Motor neuron (in vitro differentiated cells): Measurements from ENCODE around the gene HOXB6. TPM values are rescaled to one million over a fixed set of nuclear protein-coding genes. Genes with fewer than 3 reads are reported as not detected.
A peak's percentile ranks its signal among the peaks of the same experiment; 100 is the strongest.

ENCODE experiments used
- ATAC-seq, 8 experiments: fragments of 200-7000 bp; cut with Tn5 transposase; replicated peaks in 6 of 8; 2 replicates each; pipeline ENCODE4 v1.8.0; 2021; ENCODE audit warnings: mild to moderate bottlenecking in 8 of 8, moderate library complexity in 8 of 8
- H3K27ac ChIP-seq, 2 donors: fragments of 250-450 bp; sonication (Bioruptor Pico); 2 replicates each; pipeline ENCODE4 v1.9.0; 2021; ENCODE audit warnings: antibody characterized with exemption in 2 of 2, mild to moderate bottlenecking in 2 of 2, moderate library complexity in 1 of 2
- H3K4me1 ChIP-seq, 2 donors: fragments of 250-450 bp; sonication (Bioruptor Pico); replicated peaks in 1 of 2; 2 replicates each; pipeline ENCODE4 v1.6.1; 2021; ENCODE audit warnings: antibody characterized with exemption in 2 of 2, mild to moderate bottlenecking in 2 of 2, moderate library complexity in 1 of 2
- H3K4me3 ChIP-seq, 5 donors: fragments of 250-450 bp; sonication (Bioruptor Pico); 2 replicates each; pipeline ENCODE4 v1.9.0; 2021; ENCODE audit warnings: antibody characterized with exemption in 5 of 5, mild to moderate bottlenecking in 5 of 5, moderate library complexity in 4 of 5
- WGBS, 10 experiments: fragments of 450-650 bp; shearing (Covaris generic); methylation state at CpG; one replicate each; pipeline ENCODE4 v1.0.0; 2022; 5-methylcytosine and 5-hydroxymethylcytosine counted together
- in situ Hi-C, 9 experiments: fragments of 400-800 bp; cut with MboI; loops; one replicate each; pipeline ENCODE4 v1.15.0; 2021; ENCODE audit warnings: low sequenced_read_pairs in 9 of 9, low pct_unique_long_range_greater_than_20kb in 2 of 9; ENCODE audit not compliant: unreplicated experiment in 9 of 9
- total RNA-seq, 8 experiments: library from RNA; unstranded; fragments of 300-600 nt; gene quantifications; 2 replicates each; pipeline versions ENCODE4 v1.2.3 to v1.2.4, GENCODE V29; 2022

Gene HOXB6
- total RNA-seq, 8 experiments from 2014 or later, result 7.1 to 75.2 (median 35.3) TPM

- Histone ChIP-seq H3K27ac (peak overlapping the region; percentile 94 to 97), H3K4me3 (peak overlapping the region; percentile 67 to 91 (median 83)), H3K4me1 (peaks cover 11 to 38% of the 10 kb centered on the region in 2 donors)
- in situ Hi-C loops, result no loop called here
- WGBS, 10 experiments, result 0 to 87% (median 5%) methylated on average over 1 to 7 of the region's 7 CpGs
- peak in 3 of 8 experiments; percentile 1 to 11 (median 5) for ATAC-seq
Measured at GRCh38 chr17:48575066-48575582, 29.7 kb downstream of the HOXB6 start.

GRCh38 chr17:48574505-48575065 lies 30.2 kb downstream of the HOXB6 start:
- Histone ChIP-seq H3K4me1 (peaks cover 11 to 40% of the 10 kb centered on the region in 2 donors), H3K4me3 (peak overlapping the region; percentile 67 to 91 (median 83)), H3K27ac (peak overlapping the region; percentile 94 to 97)
- in situ Hi-C loops, result no loop called here
- WGBS, 10 experiments, result 0 to 100% (median 6%) methylated on average over 1 to 6 of the region's 8 CpGs
- ATAC-seq, result no peak

GRCh38 chr17:48571826-48572417 lies 32.9 kb downstream of the HOXB6 start:
- peak overlapping the region; percentile 94 to 97 for H3K27ac ChIP-seq
- ATAC-seq, result no peak
- peak overlapping the region; percentile 67 to 91 (median 83) for H3K4me3 ChIP-seq
- 0 to 60% methylated on average over 1 of the region's 1 CpG; no CpG with 5 or more reads in 8 of the 10 experiments for WGBS, 10 experiments
- H3K4me1 ChIP-seq, result peaks cover 23 to 51% of the 10 kb centered on the region in 2 donors
- in situ Hi-C loops, result no loop called here

- Histone ChIP-seq H3K27ac (peak overlapping the region; percentile 94 to 97), H3K4me1 (peaks cover 30 to 56% of the 10 kb centered on the region in 2 donors), H3K4me3 (peak overlapping the region; percentile 67 to 91 (median 83))
- WGBS, 10 experiments, result 0 to 92% (median 0%) methylated on average over 1 to 21 of the region's 26 CpGs
- ATAC-seq, result no peak
- in situ Hi-C loops, result no loop called here
Measured at GRCh38 chr17:48571024-48571818, 33.6 kb downstream of the HOXB6 start.

DNA sequence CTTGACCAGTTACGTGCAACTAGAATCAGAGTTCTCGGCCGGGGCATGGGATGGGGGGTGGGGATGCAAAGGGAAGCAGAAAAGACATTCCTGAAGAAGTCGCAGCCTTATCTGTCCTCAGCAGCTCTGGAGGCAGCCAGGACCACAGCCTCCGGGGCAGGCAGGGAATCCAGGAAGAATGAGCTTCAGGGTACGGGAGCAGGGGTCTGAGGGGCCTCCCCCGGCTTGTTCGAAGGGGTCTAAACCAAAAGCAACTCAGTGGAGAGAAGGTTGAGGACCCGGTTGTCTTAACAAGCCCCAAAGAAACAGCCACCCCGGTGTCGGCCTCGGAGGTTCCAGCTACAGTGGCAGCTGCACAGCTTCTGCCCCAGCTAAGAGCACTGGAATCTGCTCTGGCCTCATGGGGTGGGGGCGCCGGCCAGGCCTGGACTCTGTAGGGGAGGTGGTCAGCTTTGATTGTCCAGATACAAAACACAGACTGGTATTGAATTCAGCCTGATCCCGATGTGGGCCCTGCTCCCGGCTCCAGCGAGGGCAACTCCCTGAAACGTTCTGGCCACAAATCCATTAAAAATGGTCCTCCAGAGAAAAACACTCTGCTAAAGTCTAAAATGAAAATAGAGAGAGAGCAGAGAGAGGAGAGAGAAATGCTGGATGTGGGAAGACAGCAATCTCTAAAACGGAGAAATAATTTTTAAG lies 34.3 kb downstream of the HOXB6 start:
- Histone ChIP-seq H3K4me1 (peaks cover 32 to 56% of the 10 kb centered on the region in 2 donors), H3K27ac (peak overlapping the region; percentile 94 to 97), H3K4me3 (peak overlapping the region; percentile 67 to 91 (median 83))
- in situ Hi-C loops, result no loop called here
- 0 to 90% (median 5%) methylated on average over 1 to 10 of the region's 19 CpGs for WGBS, 10 experiments
- no peak for ATAC-seq

GRCh38 chr17:48569674-48570324 lies 35.0 kb downstream of the HOXB6 start:
- peak overlapping the region; percentile 94 to 97 for H3K27ac ChIP-seq
- WGBS, 10 experiments, result 0 to 98% (median 0%) methylated on average over 1 to 6 of the region's 6 CpGs; no CpG with 5 or more reads in 1 of the 10 experiments
- H3K4me1 ChIP-seq, result peaks cover 33 to 56% of the 10 kb centered on the region in 2 donors
- ATAC-seq, result no peak
- H3K4me3 ChIP-seq, result peak overlapping the region; percentile 67 to 91 (median 83)
- in situ Hi-C loops, result no loop called here

DNA sequence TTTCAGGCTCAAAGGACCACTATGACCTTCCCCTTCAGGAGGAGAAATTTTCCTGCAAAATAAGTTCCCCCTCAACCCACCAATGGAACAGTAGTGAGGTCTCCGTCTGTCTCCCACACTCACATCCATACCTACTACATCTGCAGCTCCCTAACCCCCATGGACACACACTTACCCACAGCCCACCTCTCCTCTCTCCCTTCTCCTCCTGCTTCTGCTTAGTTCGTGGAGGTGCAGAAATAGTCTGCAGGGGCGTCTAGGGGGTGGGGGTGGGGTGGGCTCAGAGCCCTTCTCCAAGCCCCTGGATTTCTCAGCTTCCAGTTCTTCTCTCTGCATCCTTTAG lies 35.6 kb downstream of the HOXB6 start:
- peak overlapping the region; percentile 67 to 91 (median 83) for H3K4me3 ChIP-seq

GRCh38 chr17:48568499-48569239 lies 36.1 kb downstream of the HOXB6 start:
- ATAC-seq, result peak in 5 of 8 experiments; percentile 38 to 73 (median 50)
- in situ Hi-C loops, result no loop called here
- H3K4me3 ChIP-seq, result peak overlapping the region; percentile 67 to 91 (median 83)
- WGBS, 10 experiments, result 0 to 90% (median 2%) methylated on average over 6 to 27 of the region's 33 CpGs
- H3K27ac ChIP-seq, result peak overlapping the region; percentile 94 to 97
- H3K4me1 ChIP-seq, result peaks cover 35 to 61% of the 10 kb centered on the region in 2 donors

More for the DNA sequence above, 35.6 kb downstream of the HOXB6 start:
- peak in 5 of 8 experiments; percentile 9 to 31 (median 24) for ATAC-seq
- 0 to 100% (median 13%) methylated on average over 1 to 3 of the region's 3 CpGs; no CpG with 5 or more reads in 6 of the 10 experiments for WGBS, 10 experiments
- in situ Hi-C loops, result no loop called here
- Histone ChIP-seq H3K27ac (peak overlapping the region; percentile 94 to 97), H3K4me1 (peaks cover 34 to 56% of the 10 kb centered on the region in 2 donors)

DNA sequence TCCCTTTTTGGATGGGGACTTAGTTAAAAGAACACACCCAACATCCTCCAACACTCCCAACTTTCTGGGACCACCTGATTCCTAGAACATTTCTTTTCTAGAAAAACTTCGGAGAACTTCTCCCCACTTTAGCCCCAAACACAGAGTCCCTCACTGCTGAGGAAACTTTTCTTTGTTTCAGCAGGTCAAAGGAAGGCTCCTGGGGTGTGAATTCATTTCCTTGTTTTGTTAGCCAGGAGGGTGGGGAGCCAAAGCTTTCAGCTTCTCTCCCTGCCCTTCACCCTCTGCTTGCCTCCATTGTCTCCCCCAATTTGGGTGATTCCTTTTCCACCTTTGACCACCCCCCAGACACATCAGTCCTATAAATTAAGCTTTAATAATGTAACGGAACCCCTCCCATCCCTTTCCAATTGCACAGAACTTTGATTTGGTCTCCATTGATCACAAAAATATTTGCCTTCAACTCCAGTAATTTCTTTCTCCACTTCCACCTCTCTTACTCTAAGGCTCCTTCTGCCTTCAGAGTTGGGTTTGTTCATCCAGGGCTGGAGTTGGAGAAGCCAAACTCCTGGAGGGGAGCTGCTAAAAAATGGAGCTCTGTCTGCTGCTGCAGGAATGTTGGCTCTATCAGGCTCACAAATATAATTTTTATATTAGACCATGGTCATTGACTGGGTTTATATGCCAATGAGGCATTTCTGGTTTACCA lies 37.0 kb downstream of the HOXB6 start:
- in situ Hi-C loops, result no loop called here
- 0 to 64% (median 0%) methylated on average over 1 to 2 of the region's 2 CpGs; no CpG with 5 or more reads in 5 of the 10 experiments for WGBS, 10 experiments
- Histone ChIP-seq H3K4me3 (peak overlapping the region; percentile 67 to 91 (median 83)), H3K4me1 (peaks cover 43 to 66% of the 10 kb centered on the region in 2 donors), H3K27ac (peak overlapping the region; percentile 94 to 97)
- ATAC-seq, result no peak

- in situ Hi-C loops, result no loop called here
- Histone ChIP-seq H3K4me1 (peaks cover 49 to 72% of the 10 kb centered on the region in 2 donors), H3K4me3 (peak overlapping the region; percentile 67 to 91 (median 83)), H3K27ac (peak overlapping the region; percentile 94 to 97)
- no peak for ATAC-seq
- 0 to 100% (median 45%) methylated on average over 1 to 5 of the region's 6 CpGs; no CpG with 5 or more reads in 4 of the 10 experiments for WGBS, 10 experiments
Measured at GRCh38 chr17:48567209-48567608, 37.6 kb downstream of the HOXB6 start.

- WGBS, 10 experiments, result 0 to 40% (median 29%) methylated on average over 1 to 2 of the region's 2 CpGs; no CpG with 5 or more reads in 6 of the 10 experiments
- peaks cover 54 to 74% of the 10 kb centered on the region in 2 donors for H3K4me1 ChIP-seq
- no peak for ATAC-seq
- peak overlapping the region; percentile 94 to 97 for H3K27ac ChIP-seq
- in situ Hi-C loops, result no loop called here
- peak overlapping the region; percentile 67 to 91 (median 83) for H3K4me3 ChIP-seq
Measured at GRCh38 chr17:48566717-48567116, 38.1 kb downstream of the HOXB6 start.
